ENCODE measurements around the gene ENOPH1.

DNA sequence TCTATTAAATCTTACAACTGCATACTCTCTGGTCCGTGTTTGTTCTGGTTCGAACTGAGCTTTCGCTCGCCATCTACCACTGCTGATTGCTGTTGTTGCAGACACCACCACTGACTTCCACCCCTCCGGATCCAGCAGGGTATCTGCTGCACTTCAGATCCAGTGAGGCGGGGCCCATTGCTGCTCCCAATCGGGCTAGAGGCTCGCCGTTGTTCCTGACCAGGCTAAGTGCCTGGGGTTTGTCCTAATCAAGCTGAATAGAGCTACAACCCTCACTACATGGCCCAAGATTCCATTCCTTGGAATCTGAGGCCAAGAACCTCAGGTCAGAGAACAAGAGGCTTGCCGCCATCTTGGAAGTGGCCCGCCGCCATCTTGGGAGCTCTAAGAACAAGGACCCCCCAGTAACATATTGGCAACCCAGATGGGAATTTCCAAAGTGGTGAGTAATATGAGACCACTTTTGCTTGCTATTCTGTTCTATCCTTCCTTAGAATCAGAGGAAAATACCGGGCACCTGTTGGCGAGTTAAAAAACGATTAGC lies 43.3 kb downstream of the ENOPH1 start:
- TF ChIP-seq RFX5 (IDR thresholded peaks at IDR 0.05; ENCODE audit: low read depth, low read length) = no peak
- no peak for TF ChIP-seq RBM22 (optimal IDR thresholded peaks at IDR 0.05; ENCODE audit: low read length)
- no peak for TF ChIP-seq KDM1A (CRISPR knock-in tag; IDR thresholded peaks at IDR 0.05)
- TF ChIP-seq SIX4 (CRISPR knock-in tag; IDR thresholded peaks at IDR 0.05) = no peak
- TF ChIP-seq, protein P1, sequence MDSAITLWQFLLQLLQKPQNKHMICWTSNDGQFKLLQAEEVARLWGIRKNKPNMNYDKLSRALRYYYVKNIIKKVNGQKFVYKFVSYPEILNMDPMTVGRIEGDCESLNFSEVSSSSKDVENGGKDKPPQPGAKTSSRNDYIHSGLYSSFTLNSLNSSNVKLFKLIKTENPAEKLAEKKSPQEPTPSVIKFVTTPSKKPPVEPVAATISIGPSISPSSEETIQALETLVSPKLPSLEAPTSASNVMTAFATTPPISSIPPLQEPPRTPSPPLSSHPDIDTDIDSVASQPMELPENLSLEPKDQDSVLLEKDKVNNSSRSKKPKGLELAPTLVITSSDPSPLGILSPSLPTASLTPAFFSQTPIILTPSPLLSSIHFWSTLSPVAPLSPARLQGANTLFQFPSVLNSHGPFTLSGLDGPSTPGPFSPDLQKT (CRISPR knock-in tag; IDR thresholded peaks at IDR 0.05; ENCODE audit: borderline replicate concordance) = no peak
- no peak for TF ChIP-seq HMG20B (CRISPR knock-in tag; conservative IDR thresholded peaks at IDR 0.05)
- no peak for TF ChIP-seq YY1 (IDR thresholded peaks at IDR 0.05; ENCODE audit: insufficient read depth, insufficient replicate concordance, low read depth, low read length)
- TF ChIP-seq, protein P2, sequence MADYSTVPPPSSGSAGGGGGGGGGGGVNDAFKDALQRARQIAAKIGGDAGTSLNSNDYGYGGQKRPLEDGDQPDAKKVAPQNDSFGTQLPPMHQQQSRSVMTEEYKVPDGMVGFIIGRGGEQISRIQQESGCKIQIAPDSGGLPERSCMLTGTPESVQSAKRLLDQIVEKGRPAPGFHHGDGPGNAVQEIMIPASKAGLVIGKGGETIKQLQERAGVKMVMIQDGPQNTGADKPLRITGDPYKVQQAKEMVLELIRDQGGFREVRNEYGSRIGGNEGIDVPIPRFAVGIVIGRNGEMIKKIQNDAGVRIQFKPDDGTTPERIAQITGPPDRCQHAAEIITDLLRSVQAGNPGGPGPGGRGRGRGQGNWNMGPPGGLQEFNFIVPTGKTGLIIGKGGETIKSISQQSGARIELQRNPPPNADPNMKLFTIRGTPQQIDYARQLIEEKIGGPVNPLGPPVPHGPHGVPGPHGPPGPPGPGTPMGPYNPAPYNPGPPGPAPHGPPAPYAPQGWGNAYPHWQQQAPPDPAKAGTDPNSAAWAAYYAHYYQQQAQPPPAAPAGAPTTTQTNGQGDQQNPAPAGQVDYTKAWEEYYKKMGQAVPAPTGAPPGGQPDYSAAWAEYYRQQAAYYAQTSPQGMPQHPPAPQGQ (CRISPR knock-in tag; IDR thresholded peaks at IDR 0.05; ENCODE audit: borderline replicate concordance) = no peak
- TF ChIP-seq JARID2 (CRISPR knock-in tag; IDR thresholded peaks at IDR 0.05; ENCODE audit: insufficient replicate concordance) = no peak
- TF ChIP-seq, protein P3, sequence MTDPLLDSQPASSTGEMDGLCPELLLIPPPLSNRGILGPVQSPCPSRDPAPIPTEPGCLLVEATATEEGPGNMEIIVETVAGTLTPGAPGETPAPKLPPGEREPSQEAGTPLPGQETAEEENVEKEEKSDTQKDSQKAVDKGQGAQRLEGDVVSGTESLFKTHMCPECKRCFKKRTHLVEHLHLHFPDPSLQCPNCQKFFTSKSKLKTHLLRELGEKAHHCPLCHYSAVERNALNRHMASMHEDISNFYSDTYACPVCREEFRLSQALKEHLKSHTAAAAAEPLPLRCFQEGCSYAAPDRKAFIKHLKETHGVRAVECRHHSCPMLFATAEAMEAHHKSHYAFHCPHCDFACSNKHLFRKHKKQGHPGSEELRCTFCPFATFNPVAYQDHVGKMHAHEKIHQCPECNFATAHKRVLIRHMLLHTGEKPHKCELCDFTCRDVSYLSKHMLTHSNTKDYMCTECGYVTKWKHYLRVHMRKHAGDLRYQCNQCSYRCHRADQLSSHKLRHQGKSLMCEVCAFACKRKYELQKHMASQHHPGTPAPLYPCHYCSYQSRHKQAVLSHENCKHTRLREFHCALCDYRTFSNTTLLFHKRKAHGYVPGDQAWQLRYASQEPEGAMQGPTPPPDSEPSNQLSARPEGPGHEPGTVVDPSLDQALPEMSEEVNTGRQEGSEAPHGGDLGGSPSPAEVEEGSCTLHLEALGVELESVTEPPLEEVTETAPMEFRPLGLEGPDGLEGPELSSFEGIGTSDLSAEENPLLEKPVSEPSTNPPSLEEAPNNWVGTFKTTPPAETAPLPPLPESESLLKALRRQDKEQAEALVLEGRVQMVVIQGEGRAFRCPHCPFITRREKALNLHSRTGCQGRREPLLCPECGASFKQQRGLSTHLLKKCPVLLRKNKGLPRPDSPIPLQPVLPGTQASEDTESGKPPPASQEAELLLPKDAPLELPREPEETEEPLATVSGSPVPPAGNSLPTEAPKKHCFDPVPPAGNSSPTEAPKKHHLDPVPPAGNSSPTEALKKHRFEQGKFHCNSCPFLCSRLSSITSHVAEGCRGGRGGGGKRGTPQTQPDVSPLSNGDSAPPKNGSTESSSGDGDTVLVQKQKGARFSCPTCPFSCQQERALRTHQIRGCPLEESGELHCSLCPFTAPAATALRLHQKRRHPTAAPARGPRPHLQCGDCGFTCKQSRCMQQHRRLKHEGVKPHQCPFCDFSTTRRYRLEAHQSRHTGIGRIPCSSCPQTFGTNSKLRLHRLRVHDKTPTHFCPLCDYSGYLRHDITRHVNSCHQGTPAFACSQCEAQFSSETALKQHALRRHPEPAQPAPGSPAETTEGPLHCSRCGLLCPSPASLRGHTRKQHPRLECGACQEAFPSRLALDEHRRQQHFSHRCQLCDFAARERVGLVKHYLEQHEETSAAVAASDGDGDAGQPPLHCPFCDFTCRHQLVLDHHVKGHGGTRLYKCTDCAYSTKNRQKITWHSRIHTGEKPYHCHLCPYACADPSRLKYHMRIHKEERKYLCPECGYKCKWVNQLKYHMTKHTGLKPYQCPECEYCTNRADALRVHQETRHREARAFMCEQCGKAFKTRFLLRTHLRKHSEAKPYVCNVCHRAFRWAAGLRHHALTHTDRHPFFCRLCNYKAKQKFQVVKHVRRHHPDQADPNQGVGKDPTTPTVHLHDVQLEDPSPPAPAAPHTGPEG (CRISPR knock-in tag; IDR thresholded peaks at IDR 0.05) = no peak
- TF ChIP-seq, protein P4, sequence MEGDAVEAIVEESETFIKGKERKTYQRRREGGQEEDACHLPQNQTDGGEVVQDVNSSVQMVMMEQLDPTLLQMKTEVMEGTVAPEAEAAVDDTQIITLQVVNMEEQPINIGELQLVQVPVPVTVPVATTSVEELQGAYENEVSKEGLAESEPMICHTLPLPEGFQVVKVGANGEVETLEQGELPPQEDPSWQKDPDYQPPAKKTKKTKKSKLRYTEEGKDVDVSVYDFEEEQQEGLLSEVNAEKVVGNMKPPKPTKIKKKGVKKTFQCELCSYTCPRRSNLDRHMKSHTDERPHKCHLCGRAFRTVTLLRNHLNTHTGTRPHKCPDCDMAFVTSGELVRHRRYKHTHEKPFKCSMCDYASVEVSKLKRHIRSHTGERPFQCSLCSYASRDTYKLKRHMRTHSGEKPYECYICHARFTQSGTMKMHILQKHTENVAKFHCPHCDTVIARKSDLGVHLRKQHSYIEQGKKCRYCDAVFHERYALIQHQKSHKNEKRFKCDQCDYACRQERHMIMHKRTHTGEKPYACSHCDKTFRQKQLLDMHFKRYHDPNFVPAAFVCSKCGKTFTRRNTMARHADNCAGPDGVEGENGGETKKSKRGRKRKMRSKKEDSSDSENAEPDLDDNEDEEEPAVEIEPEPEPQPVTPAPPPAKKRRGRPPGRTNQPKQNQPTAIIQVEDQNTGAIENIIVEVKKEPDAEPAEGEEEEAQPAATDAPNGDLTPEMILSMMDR (CRISPR knock-in tag; IDR thresholded peaks at IDR 0.05) = no peak
- no peak for TF ChIP-seq NCOR1 (IDR thresholded peaks at IDR 0.05; ENCODE audit: borderline replicate concordance, low read length)
- TF ChIP-seq NCOA1 (CRISPR knock-in tag; IDR thresholded peaks at IDR 0.05) = no peak
- no peak for TF ChIP-seq ZNF367 (CRISPR knock-in tag; IDR thresholded peaks at IDR 0.05; ENCODE audit: borderline replicate concordance)
